H9 (cell line): ENCODE results near the gene PLCH1. TPM values are rescaled to one million over a fixed set of nuclear protein-coding genes. Genes with fewer than 3 reads are reported as not detected.

ENCODE experiments used
- DNase-seq: peaks from one replicate; pipeline ENCODE4 v3.0.0-alpha.2; 2017
- H2AFZ ChIP-seq: one replicate; pipeline ENCODE4 v1.6.1; 2013; ENCODE audit warnings: mild to moderate bottlenecking, low read length, control low read depth, moderate library complexity
- H2AK5ac ChIP-seq: 2 replicates; pipeline ENCODE4 v1.6.1; 2013; ENCODE audit warnings: low read length, control low read depth, mixed read lengths; ENCODE audit not compliant: insufficient read length
- H2BK120ac ChIP-seq: one replicate; pipeline ENCODE4 v1.6.1; 2013; ENCODE audit warnings: low read depth, mild to moderate bottlenecking, low read length, control low read depth, inconsistent platforms; ENCODE audit not compliant: poor library complexity, severe bottlenecking
- H2BK12ac ChIP-seq: 2 replicates; pipeline ENCODE4 v1.6.1; 2013; ENCODE audit warnings: low read length, control low read depth, mixed read lengths, low read depth; ENCODE audit not compliant: insufficient read length
- H2BK15ac ChIP-seq: 2 replicates; pipeline ENCODE4 v1.6.1; 2013; ENCODE audit warnings: low read depth, low read length, control low read depth
- H2BK20ac ChIP-seq: one replicate; pipeline ENCODE4 v1.6.1; 2013; ENCODE audit warnings: low read depth, mild to moderate bottlenecking, low read length, control low read depth, inconsistent platforms; ENCODE audit not compliant: poor library complexity, severe bottlenecking
- H2BK5ac ChIP-seq: 2 replicates; pipeline ENCODE4 v1.6.1; 2013; ENCODE audit warnings: low read length, control low read depth, mixed read lengths; ENCODE audit not compliant: insufficient read length
- H3K14ac ChIP-seq: 2 replicates; pipeline ENCODE4 v1.6.1; 2013; ENCODE audit warnings: low read length, control low read depth; ENCODE audit not compliant: insufficient read depth
- H3K18ac ChIP-seq: 2 replicates; pipeline ENCODE4 v1.6.1; 2013; ENCODE audit warnings: low read depth, mild to moderate bottlenecking, mixed read lengths, low read length, control low read depth; ENCODE audit not compliant: insufficient read length
- H3K23ac ChIP-seq: 2 replicates; pipeline ENCODE4 v1.6.1; 2013; ENCODE audit warnings: low read length, control low read depth, mixed read lengths, low read depth; ENCODE audit not compliant: insufficient read length
- H3K23me2 ChIP-seq: 2 replicates; pipeline ENCODE4 v1.6.1; 2013; ENCODE audit warnings: low read depth, mild to moderate bottlenecking, mixed read lengths, low read length, control low read depth; ENCODE audit not compliant: insufficient read length, poor library complexity, severe bottlenecking
- H3K27ac ChIP-seq: 2 replicates; pipeline ENCODE4 v1.5.1; 2013; ENCODE audit warnings: low read length, control low read depth, mixed read lengths, low read depth; ENCODE audit not compliant: insufficient read length
- H3K27me3 ChIP-seq: 2 replicates; pipeline ENCODE4 v1.6.1; 2013; ENCODE audit warnings: low read length, control low read depth, inconsistent platforms; ENCODE audit not compliant: insufficient read depth
- H3K4ac ChIP-seq: 2 replicates; pipeline ENCODE4 v1.6.1; 2013; ENCODE audit warnings: low read depth, mild to moderate bottlenecking, control low read depth, inconsistent platforms, low read length, moderate library complexity
- H3K4me1 ChIP-seq: 2 replicates; pipeline ENCODE4 v1.6.1; 2013; ENCODE audit warnings: low read length, control low read depth, inconsistent platforms; ENCODE audit not compliant: insufficient read depth
- H3K4me2 ChIP-seq: 2 replicates; pipeline ENCODE4 v1.6.1; 2013; ENCODE audit warnings: low read length, control low read depth, mixed read lengths; ENCODE audit not compliant: insufficient read length, insufficient read depth
- H3K56ac ChIP-seq: 2 replicates; pipeline ENCODE4 v1.6.1; 2013; ENCODE audit warnings: low read depth, mild to moderate bottlenecking, mixed read lengths, low read length, control low read depth; ENCODE audit not compliant: insufficient read length
- H3K79me1 ChIP-seq: 2 replicates; pipeline ENCODE4 v1.6.1; 2013; ENCODE audit warnings: low read depth, mild to moderate bottlenecking, moderate library complexity, low read length, control low read depth, inconsistent platforms; ENCODE audit not compliant: insufficient read depth, poor library complexity, severe bottlenecking
- H3K79me2 ChIP-seq: 2 replicates; pipeline ENCODE4 v1.6.1; 2013; ENCODE audit warnings: low read length, control low read depth, inconsistent platforms; ENCODE audit not compliant: insufficient read depth
- H3K9ac ChIP-seq: 2 replicates; pipeline ENCODE4 v1.6.1; 2013; ENCODE audit warnings: low read length, control low read depth, mixed read lengths; ENCODE audit not compliant: insufficient read length; ENCODE audit errors: extremely low read depth
- H3K9me3 ChIP-seq: one replicate; pipeline ENCODE4 v1.6.1; 2013; ENCODE audit warnings: low read depth, low read length, inconsistent platforms; ENCODE audit not compliant: control insufficient read depth
- H3T11ph ChIP-seq: one replicate; pipeline ENCODE4 v1.6.1; 2013; ENCODE audit warnings: mild to moderate bottlenecking, low read length, control low read depth, inconsistent platforms
- H4K20me1 ChIP-seq: one replicate; pipeline ENCODE4 v1.6.1; 2013; ENCODE audit not compliant: control insufficient read depth, insufficient read length, insufficient read depth
- H4K5ac ChIP-seq: 2 replicates; pipeline ENCODE4 v1.6.1; 2013; ENCODE audit warnings: low read depth, mild to moderate bottlenecking, mixed read lengths, low read length, control low read depth; ENCODE audit not compliant: insufficient read length
- H4K8ac ChIP-seq: replicated peaks from 2 replicates; pipeline ENCODE4 v1.6.1; 2013; ENCODE audit warnings: low read length, control low read depth, mixed read lengths, low read depth; ENCODE audit not compliant: insufficient read length
- H4K91ac ChIP-seq: 2 replicates; pipeline ENCODE4 v1.6.1; 2013; ENCODE audit warnings: low read depth, mild to moderate bottlenecking, moderate library complexity, mixed read lengths, low read length, control low read depth; ENCODE audit not compliant: insufficient read length
- H3K27ac Mint-ChIP-seq, 3 experiments: 2 replicates in 2 of 3; 3 replicates in 1 of 3; pipeline ENCODE4 v1.8.0; 2020 to 2021; ENCODE audit warnings: mixed read lengths in 3 of 3, mild to moderate bottlenecking in 1 of 3, moderate library complexity in 1 of 3
- H3K27me3 Mint-ChIP-seq: 2 replicates; pipeline ENCODE4 v1.8.0; 2021; ENCODE audit warnings: low read depth, mild to moderate bottlenecking, moderate library complexity, mixed read lengths
- H3K36me3 Mint-ChIP-seq, 3 experiments: 2 replicates in 2 of 3; 3 replicates in 1 of 3; pipeline ENCODE4 v1.8.0; 2020 to 2021; ENCODE audit warnings: low read depth in 3 of 3, mixed read lengths in 3 of 3; ENCODE audit not compliant: insufficient read depth in 1 of 3
- H3K4me1 Mint-ChIP-seq, 2 experiments: 2 replicates each; pipeline ENCODE4 v1.8.0; 2020; ENCODE audit warnings: mixed read lengths in 2 of 2
- H3K4me3 Mint-ChIP-seq, 2 experiments: 2 replicates in 1 of 2; 3 replicates in 1 of 2; pipeline ENCODE4 v1.8.0; 2020 to 2021; ENCODE audit warnings: mild to moderate bottlenecking in 2 of 2, mixed read lengths in 2 of 2, moderate library complexity in 1 of 2
- H3K9me3 Mint-ChIP-seq, 2 experiments: 2 replicates in 1 of 2; 3 replicates in 1 of 2; pipeline ENCODE4 v1.8.0; 2020; ENCODE audit warnings: mild to moderate bottlenecking in 2 of 2, mixed read lengths in 2 of 2, moderate library complexity in 1 of 2
- WGBS: extraction: QIAGEN DNeasy Blood & Tissue Kit; methylation state at CpG from one replicate; pipeline ENCODE4 v1.1.7; 2013; ENCODE audit warnings: missing lambda C conversion rate, low lambda C conversion rate, mixed read lengths; ENCODE audit not compliant: insufficient read length; ENCODE audit errors: extremely low coverage; 5-methylcytosine and 5-hydroxymethylcytosine counted together
- total RNA-seq: library from RNA; stranded (reverse); gene quantifications from 2 replicates; pipeline ENCODE4 v1.2.1, GENCODE V29; 2021
- TF ChIP-seq, protein P1 (sequence below): fragments of 200-600 bp; sonication (generic); conservative IDR thresholded peaks from 3 replicates; pipeline ENCODE4 v1.8.0; 2021; ENCODE audit warnings: antibody characterized with exemption, mild to moderate bottlenecking

The PLCH1 gene
- total RNA-seq, 1 experiment from 2014 or later = 19.0 TPM

GRCh38 chr3:155462672-155463071, 282.2 kb downstream of the PLCH1 start:
- H3T11ph ChIP-seq = no peak overlapping the region
- H3K79me1 ChIP-seq = no peaks in the 10 kb centered on the region
- H3K23me2 ChIP-seq = no peaks in the 10 kb centered on the region
- H4K8ac ChIP-seq = no peak overlapping the region
- TF ChIP-seq, protein P1, sequence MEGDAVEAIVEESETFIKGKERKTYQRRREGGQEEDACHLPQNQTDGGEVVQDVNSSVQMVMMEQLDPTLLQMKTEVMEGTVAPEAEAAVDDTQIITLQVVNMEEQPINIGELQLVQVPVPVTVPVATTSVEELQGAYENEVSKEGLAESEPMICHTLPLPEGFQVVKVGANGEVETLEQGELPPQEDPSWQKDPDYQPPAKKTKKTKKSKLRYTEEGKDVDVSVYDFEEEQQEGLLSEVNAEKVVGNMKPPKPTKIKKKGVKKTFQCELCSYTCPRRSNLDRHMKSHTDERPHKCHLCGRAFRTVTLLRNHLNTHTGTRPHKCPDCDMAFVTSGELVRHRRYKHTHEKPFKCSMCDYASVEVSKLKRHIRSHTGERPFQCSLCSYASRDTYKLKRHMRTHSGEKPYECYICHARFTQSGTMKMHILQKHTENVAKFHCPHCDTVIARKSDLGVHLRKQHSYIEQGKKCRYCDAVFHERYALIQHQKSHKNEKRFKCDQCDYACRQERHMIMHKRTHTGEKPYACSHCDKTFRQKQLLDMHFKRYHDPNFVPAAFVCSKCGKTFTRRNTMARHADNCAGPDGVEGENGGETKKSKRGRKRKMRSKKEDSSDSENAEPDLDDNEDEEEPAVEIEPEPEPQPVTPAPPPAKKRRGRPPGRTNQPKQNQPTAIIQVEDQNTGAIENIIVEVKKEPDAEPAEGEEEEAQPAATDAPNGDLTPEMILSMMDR = no peak
- no peak overlapping the region for H3K4me2 ChIP-seq
- H3K23ac ChIP-seq = no peak overlapping the region
- H2AFZ ChIP-seq = no peak overlapping the region
- no peaks in the 10 kb centered on the region for H3K4me1 ChIP-seq
- H2BK120ac ChIP-seq = no peak overlapping the region
- no peaks in the 10 kb centered on the region for H3K9me3 ChIP-seq
- no peak overlapping the region for H4K5ac ChIP-seq
- no peak overlapping the region for H3K14ac ChIP-seq
- DNase-seq = no peak
- no peaks in the 10 kb centered on the region for H4K20me1 ChIP-seq
- no peak overlapping the region for H2BK12ac ChIP-seq
- no peaks in the 10 kb centered on the region for H3K79me2 ChIP-seq
- no peaks in the 10 kb centered on the region for H3K27me3 Mint-ChIP-seq
- no peak overlapping the region for H2AK5ac ChIP-seq
- no peak overlapping the region for H4K91ac ChIP-seq
- no CpG with 5 or more reads among the region's 4 CpGs for WGBS
- no peak overlapping the region for H2BK15ac ChIP-seq
- no peaks in the 10 kb centered on the region for H3K9me3 Mint-ChIP-seq
- no peak overlapping the region for H3K9ac ChIP-seq
- no peak overlapping the region for H2BK5ac ChIP-seq
- no peak overlapping the region for H2BK20ac ChIP-seq
- H3K4me1 Mint-ChIP-seq = peaks cover 3 to 6% of the 10 kb centered on the region in 2 experiments
- H3K56ac ChIP-seq = no peak overlapping the region
- no peak overlapping the region for H3K18ac ChIP-seq
- no peak overlapping the region for H3K4me3 Mint-ChIP-seq
- peaks cover 2 to 18% (median 3%) of the 10 kb centered on the region in 3 experiments; a peak in 4 of 7 replicates for H3K36me3 Mint-ChIP-seq
- no peak overlapping the region for H3K27ac Mint-ChIP-seq
- no peaks in the 10 kb centered on the region for H3K27me3 ChIP-seq
- no peak overlapping the region for H3K27ac ChIP-seq
- H3K4ac ChIP-seq = no peak overlapping the region
